Measurements from ENCODE around the gene CDK5RAP3. TPM values are rescaled to one million over a fixed set of nuclear protein-coding genes. Genes with fewer than 3 reads are reported as not detected.

CDK5RAP3 gene
- total RNA-seq, 1 donor from 2014 or later = 344 TPM

DNA sequence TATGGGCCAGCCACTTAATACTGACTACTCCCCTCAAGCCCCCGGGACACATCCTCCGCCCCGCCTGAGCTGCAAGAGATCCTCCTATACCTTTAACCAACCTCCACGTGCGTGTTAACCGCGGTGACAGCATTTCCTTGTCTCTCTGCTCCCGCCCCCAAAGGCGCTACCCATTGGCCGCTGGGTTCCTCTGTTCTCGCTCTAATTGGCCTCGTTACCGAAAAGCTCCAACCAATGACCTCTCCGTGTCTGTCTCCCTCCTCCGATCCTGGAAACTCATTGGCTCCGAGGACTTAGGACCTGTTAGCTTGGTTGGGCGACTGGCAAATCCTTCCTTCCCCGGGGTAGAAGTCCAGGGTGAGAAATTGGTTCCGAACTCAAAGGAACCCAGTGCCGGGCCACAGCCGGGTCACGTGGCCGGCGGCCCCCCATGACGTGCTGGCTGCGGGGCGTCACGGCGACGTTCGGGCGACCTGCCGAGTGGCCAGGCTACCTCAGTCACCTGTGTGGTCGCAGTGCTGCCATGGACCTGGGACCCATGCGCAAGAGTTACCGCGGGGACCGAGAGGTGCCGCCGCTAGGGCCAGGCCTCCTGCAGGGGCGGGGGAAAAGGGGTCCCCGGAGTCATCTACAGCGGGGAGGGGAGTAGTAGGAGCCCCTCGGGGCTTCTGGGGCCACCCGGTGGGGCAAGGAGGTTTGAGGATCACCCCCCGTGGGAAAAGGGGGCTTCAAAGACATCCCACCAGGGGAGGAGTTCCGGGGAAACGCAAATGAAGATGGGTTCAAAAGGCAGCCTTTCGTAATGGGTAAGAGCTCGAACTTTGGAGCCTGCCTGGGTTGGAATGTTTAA is 29.4 kb upstream of the CDK5RAP3 start, which contains the start of gene PNPO:
PNPO (plus strand) TSS at position 326 of the 850 bp plus-strand sequence; CDS start at position 431, 105 bp downstream.
- DNase-seq (ENCODE audit: low spot score, unreplicated experiment) = peak; percentile 45
- TF ChIP-seq, protein P1, sequence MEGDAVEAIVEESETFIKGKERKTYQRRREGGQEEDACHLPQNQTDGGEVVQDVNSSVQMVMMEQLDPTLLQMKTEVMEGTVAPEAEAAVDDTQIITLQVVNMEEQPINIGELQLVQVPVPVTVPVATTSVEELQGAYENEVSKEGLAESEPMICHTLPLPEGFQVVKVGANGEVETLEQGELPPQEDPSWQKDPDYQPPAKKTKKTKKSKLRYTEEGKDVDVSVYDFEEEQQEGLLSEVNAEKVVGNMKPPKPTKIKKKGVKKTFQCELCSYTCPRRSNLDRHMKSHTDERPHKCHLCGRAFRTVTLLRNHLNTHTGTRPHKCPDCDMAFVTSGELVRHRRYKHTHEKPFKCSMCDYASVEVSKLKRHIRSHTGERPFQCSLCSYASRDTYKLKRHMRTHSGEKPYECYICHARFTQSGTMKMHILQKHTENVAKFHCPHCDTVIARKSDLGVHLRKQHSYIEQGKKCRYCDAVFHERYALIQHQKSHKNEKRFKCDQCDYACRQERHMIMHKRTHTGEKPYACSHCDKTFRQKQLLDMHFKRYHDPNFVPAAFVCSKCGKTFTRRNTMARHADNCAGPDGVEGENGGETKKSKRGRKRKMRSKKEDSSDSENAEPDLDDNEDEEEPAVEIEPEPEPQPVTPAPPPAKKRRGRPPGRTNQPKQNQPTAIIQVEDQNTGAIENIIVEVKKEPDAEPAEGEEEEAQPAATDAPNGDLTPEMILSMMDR (IDR thresholded peaks at IDR 0.05; ENCODE audit: unreplicated experiment) = no peak
- peak within 1 kb of the TSS; percentile 75 for H3K4me3 Mint-ChIP-seq (ENCODE audit: low read depth)
- H3K4me1 Mint-ChIP-seq (ENCODE audit: low read depth) = peaks cover 6% of the 10 kb centered on the region
- no peaks in the 10 kb centered on the region for H3K36me3 Mint-ChIP-seq (ENCODE audit: insufficient read depth)
- H3K9me3 Mint-ChIP-seq (ENCODE audit: low read depth) = peaks cover 5% of the 10 kb centered on the region
- peak within 1 kb of the TSS; percentile 38 for H3K27ac Mint-ChIP-seq
- peaks cover 12% of the 10 kb centered on the region for H3K27me3 Mint-ChIP-seq

DNA sequence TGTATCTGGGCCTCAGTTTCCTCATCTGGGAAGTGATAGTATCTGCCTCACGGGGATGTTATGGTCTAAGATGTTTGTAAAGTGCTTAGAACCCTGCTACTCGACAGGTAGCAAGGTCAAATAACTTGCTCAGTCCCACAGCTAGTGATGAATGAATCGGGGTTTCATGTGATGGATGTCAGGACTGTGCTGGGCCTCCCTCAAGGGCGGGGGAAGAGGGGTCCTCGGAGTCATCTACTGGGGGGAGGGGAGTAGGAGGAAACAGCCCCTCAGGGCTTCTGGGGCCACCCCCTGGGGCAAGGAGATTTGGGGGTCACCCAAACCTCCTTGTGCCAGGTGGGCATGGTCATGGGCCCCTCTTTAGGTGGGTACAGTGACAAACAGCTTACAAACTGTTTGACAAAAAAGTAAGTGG is 28.8 kb upstream of the CDK5RAP3 start:
- peak overlapping the region; percentile 75 for H3K4me3 Mint-ChIP-seq (ENCODE audit: low read depth)
- DNase-seq (ENCODE audit: low spot score, unreplicated experiment) = no peak
- TF ChIP-seq, protein P1 (IDR thresholded peaks at IDR 0.05; ENCODE audit: unreplicated experiment) = no peak
- H3K27ac Mint-ChIP-seq = no peak overlapping the region
- peaks cover 5% of the 10 kb centered on the region for H3K9me3 Mint-ChIP-seq (ENCODE audit: low read depth)
- no peaks in the 10 kb centered on the region for H3K36me3 Mint-ChIP-seq (ENCODE audit: insufficient read depth)
- peaks cover 12% of the 10 kb centered on the region for H3K27me3 Mint-ChIP-seq
- H3K4me1 Mint-ChIP-seq (ENCODE audit: low read depth) = peaks cover 10% of the 10 kb centered on the region

DNA sequence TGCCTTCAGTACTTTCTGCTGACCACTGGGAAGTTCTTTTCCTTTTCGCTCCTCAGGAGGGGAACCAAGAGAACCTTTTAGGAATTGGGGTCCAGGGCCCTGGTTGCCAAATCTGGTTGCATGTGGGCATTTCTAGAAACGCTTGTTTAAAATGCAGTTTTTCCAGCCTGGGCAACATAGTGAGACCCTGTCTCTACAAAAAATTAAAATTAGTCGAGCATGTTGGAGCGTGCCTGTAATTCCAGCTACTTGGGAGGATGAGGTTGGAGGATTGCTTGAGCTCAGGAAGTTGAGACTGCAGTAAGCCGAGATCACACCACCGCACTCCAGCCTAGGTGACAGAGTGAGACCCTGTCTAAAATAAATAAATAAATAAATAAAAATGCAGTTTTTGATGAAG is 28.3 kb upstream of the CDK5RAP3 start:
- peak overlapping the region; percentile 75 for H3K4me3 Mint-ChIP-seq (ENCODE audit: low read depth)
- no peaks in the 10 kb centered on the region for H3K36me3 Mint-ChIP-seq (ENCODE audit: insufficient read depth)
- peaks cover 12% of the 10 kb centered on the region for H3K27me3 Mint-ChIP-seq
- H3K27ac Mint-ChIP-seq = no peak overlapping the region
- DNase-seq (ENCODE audit: low spot score, unreplicated experiment) = no peak
- H3K9me3 Mint-ChIP-seq (ENCODE audit: low read depth) = peaks cover 5% of the 10 kb centered on the region
- TF ChIP-seq, protein P1 (IDR thresholded peaks at IDR 0.05; ENCODE audit: unreplicated experiment) = no peak
- H3K4me1 Mint-ChIP-seq (ENCODE audit: low read depth) = peaks cover 12% of the 10 kb centered on the region

DNA sequence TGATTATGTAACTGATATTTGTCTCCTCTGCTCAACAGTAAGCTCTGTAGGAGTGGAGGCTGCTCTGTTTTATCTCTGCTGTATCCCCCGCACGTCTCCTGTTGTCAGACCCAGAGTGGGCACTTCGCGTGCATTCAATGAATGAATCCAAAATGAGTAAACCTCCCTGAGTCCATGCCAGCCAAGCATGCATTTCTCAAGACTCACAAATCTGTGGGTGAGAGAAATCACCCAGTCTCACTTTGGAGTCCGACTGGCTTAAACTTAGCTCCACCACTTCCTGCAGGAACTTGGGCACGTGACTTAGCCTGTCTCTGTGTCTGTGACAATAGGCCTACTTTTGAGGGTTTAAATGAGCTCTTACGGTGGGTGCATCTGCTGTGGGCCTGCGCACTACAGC is 25.8 kb upstream of the CDK5RAP3 start:
- Mint-ChIP-seq H3K4me1 (ENCODE audit: low read depth) (peaks cover 22% of the 10 kb centered on the region), H3K36me3 (ENCODE audit: insufficient read depth) (peaks cover 1% of the 10 kb centered on the region), H3K9me3 (ENCODE audit: low read depth) (peaks cover 5% of the 10 kb centered on the region), H3K27me3 (peaks cover 6% of the 10 kb centered on the region), H3K4me3 (ENCODE audit: low read depth) (no peak overlapping the region), H3K27ac (no peak overlapping the region)
- TF ChIP-seq, protein P1 (IDR thresholded peaks at IDR 0.05; ENCODE audit: unreplicated experiment) = no peak
- DNase-seq (ENCODE audit: low spot score, unreplicated experiment) = no peak

DNA sequence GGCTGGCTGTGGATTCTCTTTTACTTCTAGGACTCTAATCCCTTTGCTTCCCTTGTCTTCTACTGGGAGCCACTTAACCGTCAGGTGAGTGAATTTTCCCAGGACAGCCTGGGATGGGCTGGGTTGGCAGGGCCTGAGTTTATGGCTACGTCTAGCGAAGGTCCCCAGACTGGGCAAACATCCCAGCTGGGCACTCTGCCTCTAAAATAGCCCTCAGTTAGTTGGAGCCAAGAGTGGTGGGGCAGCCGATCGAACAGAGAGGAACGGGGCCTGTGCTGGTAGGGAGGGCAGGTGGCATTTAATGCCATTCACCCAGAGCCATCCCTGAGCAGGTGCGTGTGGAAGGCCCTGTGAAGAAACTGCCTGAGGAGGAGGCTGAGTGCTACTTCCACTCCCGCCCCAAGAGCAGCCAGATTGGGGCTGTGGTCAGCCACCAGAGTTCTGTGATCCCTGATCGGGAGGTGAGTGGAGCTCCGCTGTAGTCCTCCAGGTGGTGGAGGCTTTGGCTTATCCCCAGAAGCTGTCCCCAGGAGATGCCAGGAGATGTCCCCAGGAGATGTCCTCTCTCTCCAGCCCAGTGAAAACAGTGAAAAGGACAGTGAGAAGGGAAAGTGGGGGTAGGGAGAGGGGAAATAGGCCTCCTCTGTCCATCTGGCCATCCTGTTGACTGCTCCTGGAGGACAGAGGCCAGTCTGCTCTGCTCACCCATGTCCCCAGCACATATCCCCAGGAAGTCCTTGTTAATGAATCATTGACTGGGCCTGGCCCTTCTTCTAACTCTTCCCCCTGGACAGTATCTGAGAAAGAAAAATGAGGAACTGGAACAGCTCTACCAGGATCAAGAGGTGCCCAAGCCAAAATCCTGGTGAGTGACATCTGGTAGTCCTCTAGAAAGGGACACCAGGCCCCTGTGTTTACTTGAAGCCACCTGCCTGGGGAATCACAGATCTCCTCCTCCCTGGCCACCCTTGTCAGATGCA is 25.1 kb upstream of the CDK5RAP3 start:
- peaks cover 5% of the 10 kb centered on the region for H3K27me3 Mint-ChIP-seq
- TF ChIP-seq, protein P1 (IDR thresholded peaks at IDR 0.05; ENCODE audit: unreplicated experiment) = no peak
- no peak for DNase-seq (ENCODE audit: low spot score, unreplicated experiment)
- H3K4me1 Mint-ChIP-seq (ENCODE audit: low read depth) = peaks cover 24% of the 10 kb centered on the region
- H3K4me3 Mint-ChIP-seq (ENCODE audit: low read depth) = no peak overlapping the region
- H3K27ac Mint-ChIP-seq = no peak overlapping the region
- H3K36me3 Mint-ChIP-seq (ENCODE audit: insufficient read depth) = peaks cover 1% of the 10 kb centered on the region
- peaks cover 5% of the 10 kb centered on the region for H3K9me3 Mint-ChIP-seq (ENCODE audit: low read depth)
